HepG2 (cell line): ENCODE measurements around the gene LUZP1. TPM values are rescaled to one million over a fixed set of nuclear protein-coding genes. Genes with fewer than 3 reads are reported as not detected.

ENCODE experiments used
- ARNT2 ChIP-seq: sonication (generic); formaldehyde crosslinking; IDR thresholded peaks from 2 replicates; pipeline ENCODE4 v1.8.0; 2022; ENCODE audit warnings: mild to moderate bottlenecking, low read depth, missing genetic modification reagents, moderate library complexity
- ATF7-NPFF ChIP-seq: sonication (generic); formaldehyde crosslinking; IDR thresholded peaks from 2 replicates; pipeline ENCODE4 v1.8.1; 2023; ENCODE audit warnings: mild to moderate bottlenecking, low read depth, missing genetic modification reagents, moderate library complexity
- CBX5 ChIP-seq: sonication (generic); formaldehyde crosslinking; IDR thresholded peaks from 2 replicates; pipeline ENCODE4 v1.4.0; 2020; ENCODE audit warnings: missing genetic modification reagents, borderline replicate concordance
- CERS6 ChIP-seq: sonication (generic); formaldehyde crosslinking; IDR thresholded peaks from 2 replicates; pipeline ENCODE4 v1.5.0; 2020; ENCODE audit warnings: missing genetic modification reagents
- EED ChIP-seq: sonication (generic); formaldehyde crosslinking; IDR thresholded peaks from 2 replicates; pipeline ENCODE4 v1.5.0; 2020; ENCODE audit warnings: mild to moderate bottlenecking, missing genetic modification reagents
- FOXK2 ChIP-seq: fragments of 450-650 bp; IDR thresholded peaks from 2 replicates; pipeline ENCODE4 v1.6.1; 2016
- GABPA ChIP-seq, 2 experiments: IDR thresholded peaks; 2 replicates each; pipeline ENCODE4 v1.6.1; 2011 to 2016; ENCODE audit warnings: low read depth in 2 of 2, low read length in 1 of 2, missing biosample characterization in 1 of 2, missing genetic modification characterization in 1 of 2
- ISX ChIP-seq: sonication (generic); formaldehyde crosslinking; conservative IDR thresholded peaks from 2 replicates; pipeline ENCODE4 v1.5.0; 2020; ENCODE audit warnings: missing genetic modification reagents
- KDM3A ChIP-seq: IDR thresholded peaks from 2 replicates; pipeline ENCODE4 v1.6.1; 2018; ENCODE audit warnings: low read depth, missing compliant biosample characterization
- NFE2L1 ChIP-seq: sonication (generic); formaldehyde crosslinking; IDR thresholded peaks from 2 replicates; pipeline ENCODE4 v1.4.0; 2020; ENCODE audit warnings: missing genetic modification reagents, mild to moderate bottlenecking, borderline replicate concordance
- NFRKB ChIP-seq: fragments of 450-650 bp; IDR thresholded peaks from 2 replicates; pipeline ENCODE4 v1.6.1; 2017
- NPAS2 ChIP-seq: sonication (generic); formaldehyde crosslinking; IDR thresholded peaks from 2 replicates; pipeline ENCODE4 v1.8.0; 2022; ENCODE audit warnings: mild to moderate bottlenecking, missing genetic modification reagents, borderline replicate concordance
- NR2F2 ChIP-seq: IDR thresholded peaks from 2 replicates; pipeline ENCODE4 v1.6.1; 2012; ENCODE audit warnings: low read depth, inconsistent platforms, borderline replicate concordance
- RFXAP ChIP-seq: sonication (generic); formaldehyde crosslinking; IDR thresholded peaks from 2 replicates; pipeline ENCODE4 v1.4.0; 2020; ENCODE audit warnings: missing genetic modification reagents, borderline replicate concordance
- RNF2 ChIP-seq: fragments of 450-650 bp; conservative IDR thresholded peaks from 2 replicates; pipeline ENCODE4 v1.6.1; 2016; ENCODE audit warnings: low read depth
- SPEN ChIP-seq: sonication (generic); formaldehyde crosslinking; IDR thresholded peaks from 2 replicates; pipeline ENCODE4 v1.5.1; 2020; ENCODE audit warnings: low read depth, mild to moderate bottlenecking, missing genetic modification reagents
- SSRP1 ChIP-seq: IDR thresholded peaks from 2 replicates; pipeline ENCODE4 v1.6.1; 2016; ENCODE audit warnings: control low read depth
- TFE3 ChIP-seq: IDR thresholded peaks from 2 replicates; pipeline ENCODE4 v1.6.1; 2016
- THYN1 ChIP-seq: sonication (generic); formaldehyde crosslinking; IDR thresholded peaks from 2 replicates; pipeline ENCODE4 v1.8.1; 2023; ENCODE audit warnings: low read depth, mild to moderate bottlenecking, moderate library complexity, missing genetic modification reagents, borderline replicate concordance
- ZBTB1 ChIP-seq: sonication (generic); formaldehyde crosslinking; IDR thresholded peaks from 2 replicates; pipeline ENCODE4 v1.4.0; 2020; ENCODE audit warnings: missing genetic modification reagents, borderline replicate concordance
- ZFP36 ChIP-seq: fragments of 150-350 bp; IDR thresholded peaks from 2 replicates; pipeline ENCODE4 v1.6.1; 2018; ENCODE audit warnings: borderline replicate concordance, low read length, low read depth; ENCODE audit not compliant: partially characterized antibody
- ZFP90 ChIP-seq: sonication (generic); formaldehyde crosslinking; IDR thresholded peaks from 2 replicates; pipeline ENCODE4 v1.8.0; 2022; ENCODE audit warnings: missing genetic modification reagents, mild to moderate bottlenecking, inconsistent platforms, borderline replicate concordance
- ZIK1 ChIP-seq: sonication (generic); formaldehyde crosslinking; IDR thresholded peaks from 2 replicates; pipeline ENCODE4 v1.5.0; 2020; ENCODE audit warnings: mild to moderate bottlenecking, low read depth, missing genetic modification reagents, borderline replicate concordance
- ZNF207 ChIP-seq: fragments of 450-650 bp; IDR thresholded peaks from 2 replicates; pipeline ENCODE4 v1.6.1; 2016; ENCODE audit warnings: antibody characterized with exemption, borderline replicate concordance
- ZNF230 ChIP-seq: sonication (generic); formaldehyde crosslinking; IDR thresholded peaks from 2 replicates; pipeline ENCODE4 v1.4.0; 2020; ENCODE audit warnings: mild to moderate bottlenecking, missing genetic modification reagents
- ZNF24 ChIP-seq: fragments of 450-650 bp; IDR thresholded peaks from 2 replicates; pipeline ENCODE4 v1.6.1; 2017; ENCODE audit warnings: antibody characterized with exemption, mild to moderate bottlenecking
- ZNF253 ChIP-seq: sonication (generic); formaldehyde crosslinking; IDR thresholded peaks from 2 replicates; pipeline ENCODE4 v1.8.0; 2022; ENCODE audit warnings: mild to moderate bottlenecking, missing genetic modification reagents, borderline replicate concordance
- ZNF263 ChIP-seq: sonication (generic); formaldehyde crosslinking; IDR thresholded peaks from 2 replicates; pipeline ENCODE4 v1.4.0; 2020; ENCODE audit warnings: missing genetic modification reagents
- polyA plus RNA-seq, 8 experiments: library from polyadenylated mRNA; depleted of rRNA in 3 of 8; stranded (reverse) in 7 of 8; unstranded in 1 of 8; fragments of >200 nt; fragmentation: Illumina TruSeq in 4 of 8; extraction: Trizol in 4 of 8; gene quantifications; 2 replicates each; pipeline versions ENCODE4 v1.2.1 to v1.2.3, GENCODE V29; 2011 to 2016; ENCODE audit warnings: low read depth in 4 of 8, missing spikeins in 1 of 8, mixed read lengths in 1 of 8; ENCODE audit not compliant: insufficient read depth in 1 of 8
- total RNA-seq, 5 experiments: library from RNA; depleted of rRNA; stranded (reverse); fragments of >200 nt; fragmentation: Illumina TruSeq; extraction: Trizol; gene quantifications; 2 replicates each; pipeline ENCODE4 v1.2.3, GENCODE V29; 2016; ENCODE audit warnings: low read depth in 1 of 5
- TF ChIP-seq, protein P1 (sequence below): sonication (generic); formaldehyde crosslinking; IDR thresholded peaks from 2 replicates; pipeline ENCODE4 v1.5.1; 2020; ENCODE audit warnings: mild to moderate bottlenecking, moderate library complexity, missing genetic modification reagents

Gene LUZP1
- total and polyA plus RNA-seq, 2 of the 13 experiments (the other 11 are each of a cell fraction or from before 2014, with no cell fraction given): 6.9 to 12.7 TPM

GRCh38 chr1:23168445-23169194 lies at the start of gene LUZP1 (continued):
- no peak; the same call in 1 of the 2 replicates for TF ChIP-seq SPEN (CRISPR knock-in tag)
- no peak for TF ChIP-seq ARNT2 (CRISPR knock-in tag)
- no peak for TF ChIP-seq CERS6 (CRISPR knock-in tag)
- no peak for TF ChIP-seq KDM3A
- TF ChIP-seq NFE2L1 (CRISPR knock-in tag): no peak
- TF ChIP-seq ZFP90 (CRISPR knock-in tag): no peak
- TF ChIP-seq THYN1 (CRISPR knock-in tag): no peak
- TF ChIP-seq TFE3 (CRISPR knock-in tag): no peak
- no peak for TF ChIP-seq FOXK2
- no peak for TF ChIP-seq GABPA (IDR thresholded peaks at IDR 0.05; ENCODE audit: low read depth, low read length)
- TF ChIP-seq GABPA (CRISPR knock-in tag; IDR thresholded peaks at IDR 0.05; ENCODE audit: low read depth): no peak
- TF ChIP-seq ZNF253 (CRISPR knock-in tag): no peak
- no peak for TF ChIP-seq ISX (CRISPR knock-in tag)
- TF ChIP-seq ZBTB1 (CRISPR knock-in tag): no peak
- TF ChIP-seq NFRKB: no peak
- TF ChIP-seq CBX5 (CRISPR knock-in tag): no peak
- TF ChIP-seq ZIK1 (CRISPR knock-in tag): no peak
- TF ChIP-seq, protein P1, sequence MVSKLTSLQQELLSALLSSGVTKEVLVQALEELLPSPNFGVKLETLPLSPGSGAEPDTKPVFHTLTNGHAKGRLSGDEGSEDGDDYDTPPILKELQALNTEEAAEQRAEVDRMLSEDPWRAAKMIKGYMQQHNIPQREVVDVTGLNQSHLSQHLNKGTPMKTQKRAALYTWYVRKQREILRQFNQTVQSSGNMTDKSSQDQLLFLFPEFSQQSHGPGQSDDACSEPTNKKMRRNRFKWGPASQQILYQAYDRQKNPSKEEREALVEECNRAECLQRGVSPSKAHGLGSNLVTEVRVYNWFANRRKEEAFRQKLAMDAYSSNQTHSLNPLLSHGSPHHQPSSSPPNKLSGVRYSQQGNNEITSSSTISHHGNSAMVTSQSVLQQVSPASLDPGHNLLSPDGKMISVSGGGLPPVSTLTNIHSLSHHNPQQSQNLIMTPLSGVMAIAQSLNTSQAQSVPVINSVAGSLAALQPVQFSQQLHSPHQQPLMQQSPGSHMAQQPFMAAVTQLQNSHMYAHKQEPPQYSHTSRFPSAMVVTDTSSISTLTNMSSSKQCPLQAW (CRISPR knock-in tag): no peak
- no peak for TF ChIP-seq SSRP1 (CRISPR knock-in tag)
- no peak for TF ChIP-seq RFXAP (CRISPR knock-in tag)
- TF ChIP-seq RNF2: no peak
- 0 out of 2 replicates have a peak, but pooled peaks have one; percentile 32 for TF ChIP-seq ZNF230
- TF ChIP-seq ATF7-NPFF: 0 out of 2 replicates have a peak, but pooled peaks have one; percentile 28
- TF ChIP-seq NR2F2: no peak
- no peak for TF ChIP-seq NPAS2 (CRISPR knock-in tag)
- no peak for TF ChIP-seq ZNF263
- no peak for TF ChIP-seq ZNF24
- TF ChIP-seq EED: no peak
- TF ChIP-seq ZFP36: no peak
- no peak for TF ChIP-seq ZNF207
